PC-9 (cell line): Measurements from ENCODE around the gene CDH13. TPM values are rescaled to one million over a fixed set of nuclear protein-coding genes. Genes with fewer than 3 reads are reported as not detected.

Experiments
- BruUV-seq: library from RNA; stranded (reverse); fragments of 400-500 nt; replicated peaks from 2 replicates; lab custom pipeline; 2021; lab: Mats Ljungman, UMichigan
- CTCF ChIA-PET: fragments of 300-600 bp; sonication (Branson Sonifier 250); formaldehyde crosslinking; loops from one replicate; lab custom pipeline; 2022; ENCODE audit warnings: antibody characterized with exemption; lab: Charles Lee
- POLR2A ChIA-PET: fragments of 300-600 bp; sonication (Branson Sonifier 250); formaldehyde crosslinking; loops from one replicate; lab custom pipeline; 2022; ENCODE audit warnings: antibody characterized with exemption; ENCODE audit not compliant: unreplicated experiment; lab: Charles Lee
- DNase-seq, 2 experiments: peaks; one replicate each; pipeline versions ENCODE4 v3.0.0 to v3.0.0-alpha.2; 2015 to 2022; ENCODE audit warnings: mixed read lengths in 1 of 2
- H2AFZ ChIP-seq: fragments of 200-600 bp; sonication (generic); 2 replicates; pipeline ENCODE4 v1.8.1; 2017; ENCODE audit warnings: antibody characterized with exemption
- H3F3A ChIP-seq: fragments of 200-600 bp; sonication (generic); 2 replicates; pipeline ENCODE4 v1.8.1; 2017; ENCODE audit warnings: antibody characterized with exemption, mild to moderate bottlenecking, low read depth; ENCODE audit not compliant: insufficient read depth
- H3K27ac ChIP-seq: fragments of 200-600 bp; sonication (generic); 2 replicates; pipeline ENCODE4 v1.6.1; 2016; ENCODE audit warnings: mixed run types
- H3K27me3 ChIP-seq: fragments of 200-600 bp; sonication (generic); 2 replicates; pipeline ENCODE4 v1.6.1; 2016; ENCODE audit warnings: low read depth, mixed run types; ENCODE audit not compliant: insufficient read depth
- H3K36me3 ChIP-seq: fragments of 200-600 bp; sonication (generic); 2 replicates; pipeline ENCODE4 v1.6.1; 2016; ENCODE audit warnings: low read depth, mixed run types
- H3K4me1 ChIP-seq: fragments of 200-600 bp; sonication (generic); replicated peaks from 2 replicates; pipeline ENCODE4 v1.6.1; 2016; ENCODE audit warnings: mixed run types; ENCODE audit not compliant: insufficient read depth
- H3K4me2 ChIP-seq: fragments of 200-600 bp; sonication (generic); 2 replicates; pipeline ENCODE4 v1.6.1; 2017; ENCODE audit warnings: mixed run types
- H3K4me3 ChIP-seq: fragments of 200-600 bp; sonication (generic); 2 replicates; pipeline ENCODE4 v1.6.1; 2016; ENCODE audit warnings: mixed run types
- H3K79me2 ChIP-seq: fragments of 200-600 bp; sonication (generic); 2 replicates; pipeline ENCODE4 v1.6.1; 2017; ENCODE audit warnings: low read depth, mixed run types
- H3K9me2 ChIP-seq: fragments of 200-600 bp; sonication (generic); 2 replicates; pipeline ENCODE4 v1.8.1; 2017; ENCODE audit warnings: mild to moderate bottlenecking; ENCODE audit not compliant: insufficient read depth
- H3K9me3 ChIP-seq: fragments of 200-600 bp; sonication (generic); 2 replicates; pipeline ENCODE4 v1.8.1; 2016; ENCODE audit warnings: low read depth; ENCODE audit not compliant: insufficient read depth
- H4K20me1 ChIP-seq: fragments of 200-600 bp; sonication (generic); 2 replicates; pipeline ENCODE4 v1.8.1; 2017; ENCODE audit not compliant: insufficient read depth
- EZH2 ChIP-seq: fragments of 200-600 bp; sonication (generic); IDR thresholded peaks from 2 replicates; pipeline ENCODE4 v1.8.0; 2017; ENCODE audit warnings: antibody characterized with exemption, low read depth
- intact Hi-C: fragments of 100-400 bp; cut with micrococcal nuclease; formaldehyde crosslinking; loops from one replicate; pipeline ENCODE4 v1.10.0; 2022; ENCODE audit not compliant: unreplicated experiment
- total RNA-seq: library from RNA; stranded (reverse); gene quantifications from 2 replicates; pipeline ENCODE4 v1.2.3, GENCODE V29; 2021
- TF ChIP-seq, protein P1 (sequence below): fragments of 200-600 bp; sonication (generic); conservative IDR thresholded peaks from 2 replicates; pipeline ENCODE4 v1.6.1; 2017; ENCODE audit warnings: mixed run types, antibody characterized with exemption, mild to moderate bottlenecking, moderate library complexity

Gene CDH13
- total RNA-seq, 1 experiment from 2014 or later = 0.24 TPM

DNA sequence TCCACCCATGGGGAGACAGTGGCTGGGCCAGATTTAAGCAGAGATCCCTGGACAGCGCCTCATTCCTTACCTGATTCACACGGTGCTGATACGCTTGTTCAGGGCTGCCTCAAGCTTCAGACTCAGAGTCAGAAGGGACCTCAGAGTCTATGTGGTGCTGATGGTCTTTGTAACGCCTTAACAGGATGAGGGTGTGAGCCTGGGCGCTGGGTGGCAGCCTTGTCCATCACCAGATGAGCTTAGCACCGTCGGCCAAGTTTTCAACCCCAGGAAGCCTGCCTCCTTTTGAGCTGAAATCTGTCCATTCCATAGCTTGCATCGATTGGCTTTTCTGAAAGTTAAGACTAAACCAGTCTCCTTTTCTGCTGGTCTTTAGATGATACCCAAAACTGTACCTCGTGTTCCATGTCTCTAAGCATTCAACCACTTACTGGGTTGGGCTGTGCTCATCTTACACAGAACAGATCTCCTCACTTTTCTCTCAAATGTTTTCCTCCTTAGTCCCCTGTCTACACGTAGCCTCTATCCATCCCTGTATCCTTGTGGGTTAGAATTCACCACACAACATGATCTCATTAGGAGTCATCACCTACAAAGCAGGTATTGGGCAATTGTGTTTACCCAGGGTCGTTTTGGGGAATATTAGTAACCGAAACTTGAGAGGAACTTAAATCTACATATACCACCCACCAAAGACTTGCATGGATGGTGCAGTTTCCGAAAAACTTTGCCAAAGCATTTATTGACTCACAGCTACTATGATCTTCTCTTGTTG lies 573.4 kb downstream of the CDH13 start:
- CTCF ChIA-PET = no interaction called here
- intact Hi-C loops = no loop called here
- Histone ChIP-seq H3F3A (no peaks in the 10 kb centered on the region), H3K4me2 (no peak overlapping the region), H3K27me3 (peaks cover 12% of the 10 kb centered on the region; the same call in 1 of the 2 replicates), H3K79me2 (no peaks in the 10 kb centered on the region), H3K9me3 (no peaks in the 10 kb centered on the region), H3K27ac (no peak overlapping the region), H3K4me3 (no peak overlapping the region), H2AFZ (no peak overlapping the region), H3K9me2 (no peaks in the 10 kb centered on the region), H3K4me1 (no peaks in the 10 kb centered on the region), H4K20me1 (no peaks in the 10 kb centered on the region), H3K36me3 (no peaks in the 10 kb centered on the region)
- BruUV-seq = no TSS peak
- POLR2A ChIA-PET = no interaction called here
- no peak for TF ChIP-seq EZH2
- TF ChIP-seq, protein P1, sequence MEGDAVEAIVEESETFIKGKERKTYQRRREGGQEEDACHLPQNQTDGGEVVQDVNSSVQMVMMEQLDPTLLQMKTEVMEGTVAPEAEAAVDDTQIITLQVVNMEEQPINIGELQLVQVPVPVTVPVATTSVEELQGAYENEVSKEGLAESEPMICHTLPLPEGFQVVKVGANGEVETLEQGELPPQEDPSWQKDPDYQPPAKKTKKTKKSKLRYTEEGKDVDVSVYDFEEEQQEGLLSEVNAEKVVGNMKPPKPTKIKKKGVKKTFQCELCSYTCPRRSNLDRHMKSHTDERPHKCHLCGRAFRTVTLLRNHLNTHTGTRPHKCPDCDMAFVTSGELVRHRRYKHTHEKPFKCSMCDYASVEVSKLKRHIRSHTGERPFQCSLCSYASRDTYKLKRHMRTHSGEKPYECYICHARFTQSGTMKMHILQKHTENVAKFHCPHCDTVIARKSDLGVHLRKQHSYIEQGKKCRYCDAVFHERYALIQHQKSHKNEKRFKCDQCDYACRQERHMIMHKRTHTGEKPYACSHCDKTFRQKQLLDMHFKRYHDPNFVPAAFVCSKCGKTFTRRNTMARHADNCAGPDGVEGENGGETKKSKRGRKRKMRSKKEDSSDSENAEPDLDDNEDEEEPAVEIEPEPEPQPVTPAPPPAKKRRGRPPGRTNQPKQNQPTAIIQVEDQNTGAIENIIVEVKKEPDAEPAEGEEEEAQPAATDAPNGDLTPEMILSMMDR = no peak
- no peak for DNase-seq

DNA sequence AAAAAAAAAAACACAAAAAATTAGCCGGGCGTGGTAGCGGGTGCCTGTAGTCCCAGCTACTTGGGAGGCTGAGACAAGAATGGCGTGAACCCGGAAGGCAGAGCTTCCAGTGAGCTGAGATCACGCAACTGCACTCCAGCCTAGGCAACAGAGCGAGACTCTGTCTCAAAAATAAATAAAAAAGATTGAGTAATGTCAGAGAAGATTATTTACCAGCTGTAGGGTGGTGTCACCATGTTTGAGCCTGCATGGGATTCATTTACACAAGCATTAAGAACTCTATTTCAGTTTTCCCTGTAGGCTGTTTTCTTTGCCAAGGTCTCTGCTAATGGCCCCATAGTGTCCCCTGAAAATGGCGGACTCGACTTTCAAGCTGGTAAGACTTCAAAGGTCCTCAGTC lies 575.0 kb downstream of the CDH13 start:
- TF ChIP-seq EZH2 = no peak
- TF ChIP-seq, protein P1 = no peak
- no peaks in the 10 kb centered on the region for H3K9me3 ChIP-seq
- no peak overlapping the region for H3K27ac ChIP-seq
- intact Hi-C loops = no loop called here
- POLR2A ChIA-PET = no interaction called here
- H3K4me2 ChIP-seq = no peak overlapping the region
- no peak overlapping the region for H2AFZ ChIP-seq
- no peaks in the 10 kb centered on the region for H3K36me3 ChIP-seq
- no peaks in the 10 kb centered on the region for H4K20me1 ChIP-seq
- CTCF ChIA-PET = no interaction called here
- H3K79me2 ChIP-seq = no peaks in the 10 kb centered on the region
- H3F3A ChIP-seq = no peaks in the 10 kb centered on the region
- no peaks in the 10 kb centered on the region; the same call in 1 of the 2 replicates for H3K9me2 ChIP-seq
- peaks cover 12% of the 10 kb centered on the region; the same call in 1 of the 2 replicates for H3K27me3 ChIP-seq
- DNase-seq = no peak
- no TSS peak for BruUV-seq
- H3K4me3 ChIP-seq = no peak overlapping the region
- no peaks in the 10 kb centered on the region for H3K4me1 ChIP-seq

DNA sequence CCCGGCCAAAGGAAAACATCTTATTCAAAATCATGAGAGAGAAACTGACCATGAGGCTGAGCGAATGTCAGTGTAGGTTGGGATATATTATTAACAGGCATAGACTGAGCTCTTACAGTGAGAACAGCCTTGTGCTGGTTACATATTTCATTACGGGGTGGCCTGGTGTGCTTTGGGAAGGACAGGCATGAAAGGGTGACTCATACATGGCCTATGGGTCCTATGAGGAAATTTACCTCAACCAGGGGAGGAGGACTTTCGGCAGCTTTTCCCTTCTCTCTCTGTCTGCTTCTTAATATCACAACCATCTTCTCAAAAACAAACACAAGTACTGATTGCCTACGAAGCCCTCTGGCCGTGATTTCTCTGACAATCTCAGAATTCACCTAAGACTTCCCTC lies 579.1 kb downstream of the CDH13 start:
- CTCF ChIA-PET = no interaction called here

More for the DNA sequence above, 579.1 kb downstream of the CDH13 start:
- no peak for DNase-seq
- Histone ChIP-seq H3K9me3 (no peaks in the 10 kb centered on the region), H3K27ac (no peak overlapping the region), H3K79me2 (no peaks in the 10 kb centered on the region), H3K4me3 (no peak overlapping the region), H3K27me3 (peaks cover 12% of the 10 kb centered on the region; the same call in 1 of the 2 replicates), H3K36me3 (no peaks in the 10 kb centered on the region), H3K9me2 (no peaks in the 10 kb centered on the region; the same call in 1 of the 2 replicates), H2AFZ (no peak overlapping the region), H4K20me1 (no peaks in the 10 kb centered on the region), H3K4me1 (no peaks in the 10 kb centered on the region), H3K4me2 (no peak overlapping the region), H3F3A (no peaks in the 10 kb centered on the region)
- intact Hi-C loops = no loop called here
- no TSS peak for BruUV-seq
- TF ChIP-seq, protein P1 = no peak
- TF ChIP-seq EZH2 = no peak
- POLR2A ChIA-PET = no interaction called here
